ENCODE results near the gene MRPL11. TPM values are rescaled to one million over a fixed set of nuclear protein-coding genes. Genes with fewer than 3 reads are reported as not detected.
A peak's percentile ranks its signal among the peaks of the same experiment; 100 is the strongest.

Gene MRPL11
- total and polyA plus RNA-seq, 2 of the 13 experiments (the other 11 are each of a cell fraction or from before 2014, with no cell fraction given) = 72.9 to 176 TPM

GRCh38 chr11:66475349-66476172 is 36.9 kb upstream of the MRPL11 start:
- WGBS (ENCODE audit: low lambda C conversion rate) = 96% methylated on average over 24 of the region's 44 CpGs
- H3K9me3 ChIP-seq (ENCODE audit: low read length) = no peaks in the 10 kb centered on the region
- H3K4me1 ChIP-seq (ENCODE audit: insufficient read depth, low read length) = peaks cover 11% of the 10 kb centered on the region
- no peaks in the 10 kb centered on the region for H3K27me3 ChIP-seq (ENCODE audit: control insufficient read depth in 1 of 2, insufficient read depth in 2 of 2, low read length in 2 of 2)
- ATAC-seq (no peak), DNase-seq (ENCODE audit: low spot score) (no peak), FAIRE-seq (no peak)
- H3K9ac ChIP-seq (ENCODE audit: insufficient read depth, low read depth, low read length) = no peak overlapping the region
- ChIA-PET POLR2A (no interaction called here), CTCF (ENCODE audit: low intra/inter-chr PET ratio, low total read pairs) (no interaction called here)
- intact Hi-C loops (cut with micrococcal nuclease; ENCODE audit: unreplicated experiment) (no loop called here), in situ Hi-C loops (cut with HindIII; ENCODE audit: extremely low pct_ligation_motif_present, low pct_unique_long_range_greater_than_20kb) (no loop called here)
- H2AFZ ChIP-seq (ENCODE audit: low read length) = no peak overlapping the region
- H3K79me2 ChIP-seq (ENCODE audit: insufficient read depth, low read length) = no peaks in the 10 kb centered on the region
- no TSS peak for BruUV-seq (replicated peaks)
- no peak overlapping the region for H3K4me3 ChIP-seq (replicated peaks in 1 of 3; ENCODE audit: insufficient read depth in 1 of 3, low read depth in 2 of 3, low read length in 3 of 3)
- H3K27ac ChIP-seq (ENCODE audit: extremely low read length, insufficient read depth, low read length) = no peak overlapping the region
- no peak overlapping the region for H3K4me2 ChIP-seq (ENCODE audit: low read depth, low read length)
- H3K36me3 ChIP-seq (replicated peaks in 1 of 2; ENCODE audit: control insufficient read depth in 1 of 2, insufficient read depth in 2 of 2, low read length in 2 of 2) = peaks cover 0 to 2% of the 10 kb centered on the region in 2 experiments; a peak in 3 of 5 replicates
- no peaks in the 10 kb centered on the region for H4K20me1 ChIP-seq (ENCODE audit: insufficient read depth, low read length)
- TF ChIP-seq ZNF577 (CRISPR knock-in tag; IDR thresholded peaks at IDR 0.05; ENCODE audit: borderline replicate concordance, low read depth) (no peak), MAX (IDR thresholded peaks at IDR 0.05) (no peak), NBN (conservative IDR thresholded peaks at IDR 0.05) (no peak), GABPB1 (CRISPR knock-in tag; IDR thresholded peaks at IDR 0.05) (peak; percentile 11; the same call in 1 of the 2 replicates), SRSF4 (IDR thresholded peaks at IDR 0.05; ENCODE audit: low read depth, low read length, poor library complexity, severe bottlenecking) (no peak), MXD1 (CRISPR knock-in tag; IDR thresholded peaks at IDR 0.05) (no peak), CHD2 (IDR thresholded peaks at IDR 0.05; ENCODE audit: low read depth, low read length) (no peak), THRA (CRISPR knock-in tag; IDR thresholded peaks at IDR 0.05; ENCODE audit: borderline replicate concordance) (no peak), RBFOX2 (IDR thresholded peaks at IDR 0.05; ENCODE audit: low read depth, low read length) (peak; percentile 22), ZNF720 (CRISPR knock-in tag; IDR thresholded peaks at IDR 0.05) (no peak), ZC3H4 (CRISPR knock-in tag; IDR thresholded peaks at IDR 0.05; ENCODE audit: borderline replicate concordance) (no peak), BORCS8-MEF2B (CRISPR knock-in tag; IDR thresholded peaks at IDR 0.05) (no peak), HNF4G (IDR thresholded peaks at IDR 0.05; ENCODE audit: borderline replicate concordance, low read depth, low read length) (no peak), HNF4G (CRISPR knock-in tag; IDR thresholded peaks at IDR 0.05; ENCODE audit: borderline replicate concordance, low read depth) (no peak), AKAP8 (CRISPR knock-in tag; IDR thresholded peaks at IDR 0.05) (0 out of 2 replicates have a peak, but pooled peaks have one; percentile 18), AGO2 (optimal IDR thresholded peaks at IDR 0.05; ENCODE audit: low read depth, low read length) (peak; percentile 80), ZBTB8A (CRISPR knock-in tag; IDR thresholded peaks at IDR 0.05; ENCODE audit: borderline replicate concordance, low read depth) (no peak)
- TF ChIP-seq, protein P1, sequence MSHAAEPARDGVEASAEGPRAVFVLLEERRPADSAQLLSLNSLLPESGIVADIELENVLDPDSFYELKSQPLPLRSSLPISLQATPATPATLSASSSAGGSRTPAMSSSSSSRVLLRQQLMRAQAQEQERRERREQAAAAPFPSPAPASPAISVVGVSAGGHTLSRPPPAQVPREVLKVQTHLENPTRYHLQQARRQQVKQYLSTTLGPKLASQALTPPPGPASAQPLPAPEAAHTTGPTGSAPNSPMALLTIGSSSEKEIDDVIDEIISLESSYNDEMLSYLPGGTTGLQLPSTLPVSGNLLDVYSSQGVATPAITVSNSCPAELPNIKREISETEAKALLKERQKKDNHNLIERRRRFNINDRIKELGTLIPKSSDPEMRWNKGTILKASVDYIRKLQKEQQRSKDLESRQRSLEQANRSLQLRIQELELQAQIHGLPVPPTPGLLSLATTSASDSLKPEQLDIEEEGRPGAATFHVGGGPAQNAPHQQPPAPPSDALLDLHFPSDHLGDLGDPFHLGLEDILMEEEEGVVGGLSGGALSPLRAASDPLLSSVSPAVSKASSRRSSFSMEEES (CRISPR knock-in tag; IDR thresholded peaks at IDR 0.05) = no peak
- TF ChIP-seq, protein P2, sequence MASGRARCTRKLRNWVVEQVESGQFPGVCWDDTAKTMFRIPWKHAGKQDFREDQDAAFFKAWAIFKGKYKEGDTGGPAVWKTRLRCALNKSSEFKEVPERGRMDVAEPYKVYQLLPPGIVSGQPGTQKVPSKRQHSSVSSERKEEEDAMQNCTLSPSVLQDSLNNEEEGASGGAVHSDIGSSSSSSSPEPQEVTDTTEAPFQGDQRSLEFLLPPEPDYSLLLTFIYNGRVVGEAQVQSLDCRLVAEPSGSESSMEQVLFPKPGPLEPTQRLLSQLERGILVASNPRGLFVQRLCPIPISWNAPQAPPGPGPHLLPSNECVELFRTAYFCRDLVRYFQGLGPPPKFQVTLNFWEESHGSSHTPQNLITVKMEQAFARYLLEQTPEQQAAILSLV (CRISPR knock-in tag; IDR thresholded peaks at IDR 0.05; ENCODE audit: borderline replicate concordance) = no peak

All from HepG2 (cell line).